ENCODE results near the gene SRP68. TPM values are rescaled to one million over a fixed set of nuclear protein-coding genes. Genes with fewer than 3 reads are reported as not detected.

SRP68 gene
- total and polyA plus RNA-seq, 2 donors (not counting 1 experiment from before 2014, with no cell fraction given), result 29.6 to 82.3 TPM

DNA sequence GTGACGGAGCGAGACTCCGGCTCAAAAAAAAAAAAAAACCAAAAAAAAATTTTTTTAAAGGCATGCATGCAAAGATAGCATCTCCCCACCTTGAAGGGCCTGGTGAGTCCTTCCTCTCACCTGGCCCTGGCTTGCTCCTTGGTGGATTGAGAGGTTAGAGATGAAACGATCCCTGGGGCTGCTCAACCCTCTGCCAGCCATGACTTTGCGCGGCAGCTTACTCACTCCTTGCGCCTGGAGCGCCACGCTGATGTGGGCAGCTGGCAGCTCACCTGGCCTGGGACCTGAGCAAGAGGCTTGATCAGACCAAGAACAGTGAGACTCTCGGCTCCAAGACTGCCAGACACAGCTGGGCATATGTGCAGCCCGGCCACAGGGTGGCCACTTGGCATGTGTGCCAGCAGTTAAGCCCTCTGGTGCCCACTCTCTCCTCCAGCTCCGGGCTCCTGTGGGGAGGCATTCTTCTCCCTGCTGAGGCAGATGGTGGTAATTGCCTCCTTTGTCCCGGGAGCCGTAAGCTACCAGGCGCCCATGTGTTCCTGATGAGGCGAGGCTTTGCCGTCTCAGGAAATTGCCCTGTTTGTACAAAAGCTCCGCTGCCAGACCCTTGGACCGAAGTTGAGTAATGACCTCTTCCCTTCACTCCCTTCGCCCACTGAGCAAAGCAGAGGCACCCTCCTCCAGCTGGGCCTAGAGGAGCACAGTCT, 40.1 kb downstream of the SRP68 start:
- no peaks in the 10 kb centered on the region for H3K79me2 ChIP-seq (ENCODE audit: control insufficient read depth, insufficient read depth, low read length)
- CTCF ChIA-PET, result interaction anchor here (0.7 to 0.8 kb wide), 2 partner anchors 17 to 267 kb away, joined by 3 to 5 read pairs; no protein-coding TSS in a partner anchor
- Mint-ChIP-seq H3K27me3 (no peaks in the 10 kb centered on the region), H3K9me3 (ENCODE audit: insufficient read depth) (no peaks in the 10 kb centered on the region), H3K4me1 (peaks cover 8% of the 10 kb centered on the region), H3K4me3 (no peak overlapping the region), H3K27ac (no peak overlapping the region)
- H3K9me3 ChIP-seq (ENCODE audit: control extremely low read depth in 1 of 3, control insufficient read depth in 2 of 3, insufficient read depth in 1 of 3, low read length in 2 of 3), result no peaks in the 10 kb centered on the region
- H3K27ac ChIP-seq (ENCODE audit: low read length in 2 of 2), result no peak overlapping the region
- POLR2A ChIA-PET, result interaction anchor here (0.7 kb wide), 1 partner anchor 358 kb away, joined by 4 read pairs; no protein-coding TSS in a partner anchor
- H3K4me2 ChIP-seq (replicated peaks; ENCODE audit: low read depth, low read length, poor library complexity, severe bottlenecking), result no peak overlapping the region
- no peak overlapping the region for H3K4me3 ChIP-seq (ENCODE audit: control extremely low read depth in 1 of 5, extremely low read depth in 1 of 5, insufficient read depth in 1 of 5, low read depth in 2 of 5, low read length in 4 of 5)
- peaks cover 8 to 9% of the 10 kb centered on the region in 2 donors for H3K4me1 ChIP-seq (ENCODE audit: control insufficient read depth in 2 of 2, insufficient read depth in 2 of 2, low read length in 2 of 2)
- over 99% methylated on average over 16 of the region's 20 CpGs for WGBS (ENCODE audit: insufficient coverage)
- no peak overlapping the region for H2AFZ ChIP-seq (ENCODE audit: insufficient read depth, low read depth, low read length, poor library complexity, severe bottlenecking)
- intact Hi-C loops (cut with micrococcal nuclease), result no loop called here
- no peak for ATAC-seq (ENCODE audit: low read depth)
- TF ChIP-seq EZH2 (IDR thresholded peaks at IDR 0.05; ENCODE audit: borderline replicate concordance, insufficient read depth, low read depth, low read length, poor library complexity, severe bottlenecking) (no peak), CTCF (IDR thresholded peaks at IDR 0.05) (no peak)
- no peak for DNase-seq
- no peak overlapping the region for H3K9ac ChIP-seq (ENCODE audit: low read length)
- H4K20me1 ChIP-seq (ENCODE audit: control insufficient read depth, insufficient read depth, low read length, poor library complexity, severe bottlenecking), result no peaks in the 10 kb centered on the region
- peaks cover 0 to 2% (median 0%) of the 10 kb centered on the region in 4 experiments for H3K27me3 ChIP-seq (replicated peaks in 1 of 4; ENCODE audit: control extremely low read depth in 1 of 4, control insufficient read depth in 3 of 4, insufficient read depth in 4 of 4, low read length in 3 of 4)
- H3K36me3 ChIP-seq (replicated peaks in 1 of 2; ENCODE audit: control extremely low read depth in 1 of 2, control insufficient read depth in 1 of 2, extremely low read depth in 1 of 2, insufficient read depth in 2 of 2, low read length in 1 of 2), result no peaks in the 10 kb centered on the region

GRCh38 chr17:76027159-76027839, 45.0 kb downstream of the SRP68 start, which contains the start of gene EVPL:
Gene EVPL (minus strand): TSS chr17:76027306. CDS start chr17:76027198, 108 bp downstream.
- H3K4me1 Mint-ChIP-seq, result peaks cover 8% of the 10 kb centered on the region
- H4K20me1 ChIP-seq (ENCODE audit: control insufficient read depth, insufficient read depth, low read length, poor library complexity, severe bottlenecking), result no peaks in the 10 kb centered on the region
- no peaks in the 10 kb centered on the region for H3K9me3 ChIP-seq (ENCODE audit: control extremely low read depth in 1 of 3, control insufficient read depth in 2 of 3, insufficient read depth in 1 of 3, low read length in 2 of 3)
- intact Hi-C loops (cut with micrococcal nuclease), result no loop called here
- H3K79me2 ChIP-seq (ENCODE audit: control insufficient read depth, insufficient read depth, low read length), result no peaks in the 10 kb centered on the region
- H3K4me1 ChIP-seq (ENCODE audit: control insufficient read depth in 2 of 2, insufficient read depth in 2 of 2, low read length in 2 of 2), result peaks cover 8 to 9% of the 10 kb centered on the region in 2 donors
- peaks cover 0 to 2% (median 0%) of the 10 kb centered on the region in 4 experiments for H3K27me3 ChIP-seq (replicated peaks in 1 of 4; ENCODE audit: control extremely low read depth in 1 of 4, control insufficient read depth in 3 of 4, insufficient read depth in 4 of 4, low read length in 3 of 4)
- CTCF ChIA-PET, result interaction anchor here (0.7 to 1.0 kb wide), 3 partner anchors 13 to 175 kb away, joined by 3 read pairs; no protein-coding TSS in a partner anchor
- H3K4me3 ChIP-seq (ENCODE audit: control extremely low read depth in 1 of 5, extremely low read depth in 1 of 5, insufficient read depth in 1 of 5, low read depth in 2 of 5, low read length in 4 of 5), result no peak within 1 kb of the TSS
- H3K4me2 ChIP-seq (replicated peaks; ENCODE audit: low read depth, low read length, poor library complexity, severe bottlenecking), result no peak within 1 kb of the TSS
- no peaks in the 10 kb centered on the region for H3K36me3 ChIP-seq (replicated peaks in 1 of 2; ENCODE audit: control extremely low read depth in 1 of 2, control insufficient read depth in 1 of 2, extremely low read depth in 1 of 2, insufficient read depth in 2 of 2, low read length in 1 of 2)
- WGBS (ENCODE audit: insufficient coverage), result 90% methylated on average over 10 of the region's 24 CpGs
- H3K27ac ChIP-seq (ENCODE audit: low read length in 2 of 2), result no peak within 1 kb of the TSS
- H3K27ac Mint-ChIP-seq, result no peak within 1 kb of the TSS
- no peak within 1 kb of the TSS for H3K4me3 Mint-ChIP-seq
- ATAC-seq (ENCODE audit: low read depth), result no peak
- no peaks in the 10 kb centered on the region for H3K9me3 Mint-ChIP-seq (ENCODE audit: insufficient read depth)
- no peak within 1 kb of the TSS for H2AFZ ChIP-seq (ENCODE audit: insufficient read depth, low read depth, low read length, poor library complexity, severe bottlenecking)
- no peak within 1 kb of the TSS for H3K9ac ChIP-seq (ENCODE audit: low read length)
- H3K27me3 Mint-ChIP-seq, result no peaks in the 10 kb centered on the region
- POLR2A ChIA-PET, result no interaction called here
- no peak for DNase-seq
- no peak for TF ChIP-seq CTCF (IDR thresholded peaks at IDR 0.05)
- TF ChIP-seq EZH2 (IDR thresholded peaks at IDR 0.05; ENCODE audit: borderline replicate concordance, insufficient read depth, low read depth, low read length, poor library complexity, severe bottlenecking), result no peak
